SKM-1 (cell line): ENCODE data around the gene BMERB1.
"Not testable (repeated sequence)": the region's sequence is repeated elsewhere in the genome, so short reads cannot be mapped to it uniquely, and the experiment has no call there.

Experiments used
- DNase-seq: peaks from one replicate; lab custom pipeline; 2025; ENCODE audit not compliant: unreplicated experiment; lab: John Stamatoyannopoulos, UW

BMERB1 gene

DNA sequence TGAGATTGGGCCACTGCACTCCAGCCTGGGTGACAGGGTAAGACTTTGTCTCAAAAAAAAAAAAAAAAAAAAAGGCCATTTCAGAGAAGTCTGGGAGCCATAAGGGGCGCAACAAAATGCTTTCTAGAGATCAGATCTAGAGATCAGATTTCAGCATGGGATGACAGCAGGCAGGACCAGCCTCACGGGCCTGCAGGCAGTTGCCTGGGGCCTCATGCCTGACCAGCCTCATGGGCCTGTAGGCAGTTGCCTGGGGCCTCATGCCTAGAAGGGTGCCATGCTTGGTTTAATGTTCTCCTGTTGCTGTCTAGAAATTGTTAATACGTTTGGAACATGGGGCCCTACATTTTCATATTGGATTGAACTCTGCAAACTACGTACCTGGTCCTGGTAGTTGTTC, 149.1 kb downstream of the BMERB1 start:
- no peak for DNase-seq

DNA sequence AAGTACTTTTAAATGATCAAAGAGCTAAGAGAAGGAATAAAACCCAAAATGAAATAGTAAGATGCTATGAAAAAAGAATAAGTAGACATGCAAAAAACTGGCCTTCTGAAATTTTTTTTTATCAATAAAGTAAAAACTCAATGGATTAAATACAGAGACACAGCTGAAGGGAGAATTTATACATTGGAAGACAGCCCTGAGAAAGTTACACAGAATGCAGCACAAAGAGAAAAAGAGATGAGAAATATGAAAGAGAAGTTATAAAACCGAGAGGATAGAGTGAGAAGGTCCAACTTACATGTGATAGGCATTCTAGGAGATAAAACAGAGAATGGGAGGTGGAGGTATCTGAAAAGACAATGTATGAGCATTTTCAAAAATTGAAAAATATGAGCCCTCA, 151.6 kb downstream of the BMERB1 start:
- DNase-seq = no peak

- no peak for DNase-seq
Observed at GRCh38 chr16:15586716-15587115, 152.3 kb downstream of the BMERB1 start.

- no peak for DNase-seq
Observed at GRCh38 chr16:15587152-15587825, 152.9 kb downstream of the BMERB1 start.

DNA sequence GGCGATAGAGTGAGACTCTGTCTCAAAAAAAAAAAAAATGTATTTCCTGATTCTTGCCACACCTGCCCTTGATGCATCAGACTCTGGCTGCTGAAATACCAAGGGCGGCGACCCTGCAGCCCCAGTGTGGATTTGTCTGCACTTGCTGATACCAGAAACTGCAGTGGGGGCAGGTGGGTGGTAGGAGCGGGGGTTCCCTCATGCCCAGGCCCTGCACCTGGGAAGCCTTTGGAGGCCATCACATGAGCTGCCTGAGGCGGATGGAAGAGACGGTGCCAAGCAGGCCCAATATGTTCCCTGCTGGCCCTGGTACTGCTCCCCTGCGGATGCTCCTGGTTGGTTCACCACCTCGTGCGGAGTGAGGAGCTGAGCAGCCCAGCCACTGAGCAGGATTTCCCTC, 157.9 kb downstream of the BMERB1 start:
- DNase-seq = no peak

GRCh38 chr16:15593235-15593634, 158.8 kb downstream of the BMERB1 start:
- no peak for DNase-seq

DNA sequence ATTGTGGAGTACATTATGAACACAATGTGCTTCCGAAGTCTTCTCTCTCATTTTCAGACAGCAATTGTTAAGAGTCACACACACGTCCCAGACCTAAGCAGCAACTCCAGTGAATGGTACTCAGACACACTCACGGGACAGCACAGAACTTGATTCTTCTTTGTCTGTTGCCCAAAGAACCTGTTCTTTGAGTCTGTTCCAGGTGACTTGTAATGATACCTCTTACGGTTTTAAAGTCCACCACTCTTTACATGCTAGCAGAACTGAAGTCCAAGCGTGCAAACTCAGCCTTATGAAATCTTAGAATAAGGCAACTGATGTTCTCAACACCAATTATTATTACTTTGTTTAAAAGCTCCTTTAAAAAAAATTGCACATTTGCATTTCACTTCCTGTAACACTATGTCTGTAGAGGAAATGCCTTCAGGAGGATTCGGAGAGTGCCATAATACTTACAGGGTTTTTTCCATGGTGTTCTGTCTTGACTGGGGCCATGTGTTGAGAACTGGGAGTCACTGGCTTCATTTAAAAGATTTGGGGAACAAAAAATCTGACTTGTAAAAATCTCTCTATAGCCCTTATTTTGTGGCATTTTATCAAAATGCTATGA, 160.4 kb downstream of the BMERB1 start:
- DNase-seq = no peak

- DNase-seq = no peak
Observed at GRCh38 chr16:15597135-15597534, 162.7 kb downstream of the BMERB1 start.

GRCh38 chr16:15597822-15598647, 163.6 kb downstream of the BMERB1 start:
- no peak for DNase-seq

DNA sequence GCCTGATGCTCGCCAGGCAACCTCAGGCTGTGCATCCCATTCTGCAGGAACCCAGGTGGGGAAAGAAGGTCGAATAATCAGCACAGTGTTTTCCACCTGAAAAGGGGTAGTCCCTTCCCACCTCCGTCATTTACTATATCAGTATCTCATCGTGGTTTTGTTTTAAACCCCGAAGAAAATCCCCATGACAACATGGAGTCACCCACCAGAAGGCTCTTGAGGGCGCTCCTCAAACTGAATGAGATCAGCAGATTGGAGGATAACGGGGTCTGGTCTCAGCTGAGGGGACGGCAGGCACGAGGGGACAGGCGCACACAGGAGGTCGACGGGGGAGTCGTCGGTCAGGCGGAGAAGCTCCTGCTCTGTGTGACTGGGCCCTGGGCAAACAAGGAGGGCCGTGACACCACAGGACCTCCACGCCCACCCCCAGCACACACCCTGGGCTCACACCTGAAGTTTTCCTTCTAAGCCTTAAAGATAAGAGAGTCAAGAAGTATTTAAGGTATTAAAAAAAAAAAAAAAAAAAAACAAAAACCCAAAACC, 164.3 kb downstream of the BMERB1 start:
- no peak for DNase-seq

DNA sequence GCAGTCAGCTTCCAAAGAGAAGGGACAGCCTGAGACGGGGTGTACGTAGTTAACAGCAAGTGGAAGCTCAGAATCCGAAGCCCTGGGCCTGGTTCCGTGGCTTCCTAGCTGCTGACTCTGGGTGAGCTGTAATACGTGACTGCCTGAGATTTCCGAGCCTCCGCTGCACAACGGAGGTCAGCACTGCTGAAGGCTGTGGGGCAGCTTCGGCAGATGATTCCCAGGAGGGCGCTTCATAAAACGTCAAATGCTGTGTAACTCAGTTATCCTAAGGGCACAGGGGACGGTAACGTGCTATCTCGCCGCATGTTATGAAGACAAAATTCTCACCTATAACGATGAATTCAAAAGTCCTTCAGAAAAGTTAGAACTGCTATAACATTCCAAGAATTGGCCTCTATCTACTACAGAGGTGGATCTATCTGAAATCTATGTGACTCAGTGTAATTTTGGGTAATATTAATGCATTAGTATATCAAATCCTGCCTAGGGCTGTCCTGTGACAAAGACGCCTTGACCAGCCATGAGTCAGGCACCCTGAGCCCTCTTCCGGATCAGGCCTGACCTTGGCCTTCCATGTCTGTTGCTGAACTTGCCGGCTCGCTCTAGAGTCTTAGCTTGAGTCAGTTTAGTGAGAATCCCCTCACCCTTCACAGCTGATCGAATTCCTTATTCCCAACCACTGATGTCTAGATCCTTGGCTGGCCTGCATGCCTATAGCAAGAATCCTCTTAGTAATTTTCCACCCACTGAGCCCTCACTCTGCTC, 165.1 kb downstream of the BMERB1 start:
- DNase-seq = no peak

- no peak for DNase-seq
Observed at GRCh38 chr16:15601212-15601879, 167.0 kb downstream of the BMERB1 start.

GRCh38 chr16:15602285-15603044, 168.1 kb downstream of the BMERB1 start:
- no peak for DNase-seq

- DNase-seq = no peak
Observed at GRCh38 chr16:15604460-15605440, 170.4 kb downstream of the BMERB1 start.

GRCh38 chr16:15605839-15606517, 171.6 kb downstream of the BMERB1 start:
- DNase-seq = no peak

DNA sequence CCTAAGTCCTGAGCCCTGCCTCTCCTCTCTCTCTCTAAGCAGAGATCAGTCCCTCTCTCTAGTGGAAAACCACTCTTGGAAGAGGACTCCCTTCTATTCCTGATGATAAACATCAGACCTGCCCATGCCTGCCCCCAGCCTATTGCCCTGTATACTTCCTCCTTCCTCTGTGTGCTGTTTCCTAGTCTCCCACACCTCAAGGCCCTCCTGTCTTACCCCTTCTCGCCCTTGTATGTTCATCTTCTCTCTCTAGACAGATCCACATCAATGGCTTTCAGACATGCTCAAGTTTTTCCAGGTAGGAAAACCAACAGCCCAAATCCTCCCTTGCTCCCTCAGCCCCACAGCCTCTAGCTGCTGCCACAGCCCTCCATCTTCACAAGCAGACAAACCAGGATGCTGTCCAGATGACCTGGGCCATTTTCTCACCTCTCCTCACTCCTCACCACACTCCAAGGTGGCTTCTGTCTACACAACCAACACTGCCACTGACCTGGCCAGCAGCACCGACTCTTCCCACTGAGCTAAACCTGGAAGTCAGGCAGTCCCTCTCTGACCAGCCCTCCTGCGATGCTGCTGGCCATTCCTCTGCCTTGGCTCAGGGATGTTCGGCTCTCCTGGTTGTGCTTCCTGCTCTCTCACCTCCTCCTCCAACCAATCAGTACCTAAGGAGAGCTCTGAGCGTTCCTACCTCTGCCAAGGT, 172.3 kb downstream of the BMERB1 start:
- DNase-seq = no peak

- DNase-seq = not testable (repeated sequence)
Observed at GRCh38 chr16:15607221-15607699, 172.9 kb downstream of the BMERB1 start.
